H7 (cell line): ENCODE data around the gene NHERF2. TPM values are rescaled to one million over a fixed set of nuclear protein-coding genes. Genes with fewer than 3 reads are reported as not detected.
"Not testable (repeated sequence)": the region's sequence is repeated elsewhere in the genome, so short reads cannot be mapped to it uniquely, and the experiment has no call there.

Experiments used
- DNase-seq: peaks from one replicate; pipeline ENCODE4 v3.0.0; 2012
- H3K27me3 ChIP-seq: 2 replicates; pipeline ENCODE4 v1.6.0; 2011; ENCODE audit warnings: mild to moderate bottlenecking, low read length; ENCODE audit not compliant: control insufficient read depth, insufficient read depth
- H3K36me3 ChIP-seq: replicated peaks from 2 replicates; pipeline ENCODE4 v1.5.1; 2011; ENCODE audit warnings: low read length; ENCODE audit not compliant: control insufficient read depth, insufficient read depth
- H3K4me3 ChIP-seq: 2 replicates; pipeline ENCODE4 v1.5.1; 2011; ENCODE audit warnings: low read depth, mild to moderate bottlenecking, control low read depth, low read length, moderate library complexity; ENCODE audit not compliant: insufficient read depth
- total RNA-seq: library from RNA; depleted of rRNA; stranded (reverse); fragments of >200 nt; shearing (Covaris generic); gene quantifications from 2 replicates; pipeline ENCODE4 v1.2.3, GENCODE V29; 2014

Gene NHERF2
- total RNA-seq, 1 experiment from 2014 or later = 14.0 TPM

DNA sequence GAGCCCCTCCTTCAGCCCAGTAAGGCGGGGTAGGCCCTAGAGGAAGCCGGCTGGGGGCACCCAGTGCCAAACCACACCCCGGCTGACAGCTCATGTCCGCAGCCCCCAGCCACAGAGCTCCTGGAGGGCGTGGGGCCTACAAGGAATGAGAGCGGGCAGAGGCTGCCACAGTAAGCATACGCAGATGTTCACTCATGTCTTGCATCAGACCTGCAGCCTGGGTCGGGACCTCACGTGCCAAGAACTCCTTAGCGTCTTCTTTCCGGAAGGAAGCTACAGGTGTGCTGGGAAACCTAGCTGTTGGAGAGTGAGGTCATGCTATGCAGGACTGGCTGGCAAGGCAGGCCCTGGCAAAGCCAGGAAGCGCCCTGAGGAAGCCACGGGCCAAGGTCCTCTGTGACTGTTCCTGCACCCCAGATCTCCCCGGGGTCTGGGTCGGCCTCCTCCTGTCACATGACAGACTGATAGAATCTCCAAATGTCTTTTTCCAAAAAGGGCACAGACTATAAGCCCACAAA is 18.6 kb upstream of the NHERF2 start:
- DNase-seq = no peak

DNA sequence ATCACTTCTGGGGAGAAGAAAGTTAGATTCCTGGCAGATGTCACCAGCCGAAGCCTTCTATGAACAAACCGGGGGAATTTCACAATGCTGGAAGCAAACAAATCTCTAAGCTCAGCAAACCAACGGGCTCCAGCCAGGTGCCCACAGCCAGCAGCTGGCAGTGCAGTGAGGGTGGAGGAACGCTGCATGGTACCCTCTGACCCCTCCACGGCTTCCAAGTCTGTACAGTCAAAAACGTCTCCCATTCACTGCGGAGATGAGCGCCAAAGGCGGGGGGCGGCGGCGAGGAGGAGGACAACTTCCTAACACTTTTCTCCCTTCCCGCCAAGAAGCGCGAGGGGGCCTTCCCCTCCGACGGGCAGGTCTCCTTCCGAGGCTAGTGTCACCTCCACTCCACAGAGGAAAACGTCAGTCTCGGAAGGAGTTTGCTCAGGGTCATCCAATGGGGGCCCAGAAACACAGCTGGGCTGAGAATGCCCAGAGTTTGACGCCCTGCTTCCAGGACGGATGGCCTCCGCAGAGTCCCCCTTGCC is 18.0 kb upstream of the NHERF2 start:
- Histone ChIP-seq H3K4me3 (peak overlapping the region; percentile 76), H3K36me3 (0 out of 2 replicates have a peak, but pooled peaks cover 1% of the 10 kb centered on the region), H3K27me3 (no peaks in the 10 kb centered on the region)
- DNase-seq = peak; percentile 82

More for the DNA sequence above, 18.6 kb upstream of the NHERF2 start:
- H3K36me3 ChIP-seq = peaks cover 4% of the 10 kb centered on the region
- no peak overlapping the region for H3K4me3 ChIP-seq
- no peaks in the 10 kb centered on the region for H3K27me3 ChIP-seq

GRCh38 chr16:2009164-2009711 is 17.5 kb upstream of the NHERF2 start:
- Histone ChIP-seq H3K27me3 (no peaks in the 10 kb centered on the region), H3K4me3 (peak overlapping the region; percentile 76), H3K36me3 (0 out of 2 replicates have a peak, but pooled peaks cover 1% of the 10 kb centered on the region)
- no peak for DNase-seq

- Histone ChIP-seq H3K4me3 (peak within 1 kb of the TSS; percentile 76), H3K36me3 (0 out of 2 replicates have a peak, but pooled peaks cover 1% of the 10 kb centered on the region)
- DNase-seq = peak; percentile 99
Measured at GRCh38 chr16:2009791-2010510, 16.8 kb upstream of the NHERF2 start, which contains the start of gene ZNF598. ZNF598 (minus strand) TSS chr16:2009821.

DNA sequence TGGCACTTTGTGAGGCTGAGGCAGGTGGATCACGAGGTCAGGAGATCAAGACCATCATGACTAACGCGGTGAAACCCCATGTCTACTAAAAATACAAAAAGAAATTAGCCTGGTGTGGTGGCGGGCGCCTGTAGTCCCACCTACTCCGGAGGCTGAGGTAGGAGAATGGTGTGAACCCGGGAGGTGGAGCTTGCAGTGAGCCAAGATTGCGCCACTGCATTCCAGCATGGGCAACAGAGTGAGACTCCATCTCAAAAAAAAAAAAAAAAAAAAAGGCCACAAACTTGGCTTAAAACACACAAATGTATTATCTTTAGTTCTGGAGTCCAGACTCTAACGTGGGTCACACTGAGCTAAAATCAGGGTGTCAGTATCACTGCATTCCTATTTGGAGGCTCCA is 15.0 kb upstream of the NHERF2 start:
- H3K36me3 ChIP-seq, H3K27me3 ChIP-seq, DNase-seq, H3K4me3 ChIP-seq: not testable (repeated sequence)

More at GRCh38 chr16:2009791-2010510, 16.8 kb upstream of the NHERF2 start, which contains the start of gene ZNF598:
- H3K27me3 ChIP-seq = no peaks in the 10 kb centered on the region

DNA sequence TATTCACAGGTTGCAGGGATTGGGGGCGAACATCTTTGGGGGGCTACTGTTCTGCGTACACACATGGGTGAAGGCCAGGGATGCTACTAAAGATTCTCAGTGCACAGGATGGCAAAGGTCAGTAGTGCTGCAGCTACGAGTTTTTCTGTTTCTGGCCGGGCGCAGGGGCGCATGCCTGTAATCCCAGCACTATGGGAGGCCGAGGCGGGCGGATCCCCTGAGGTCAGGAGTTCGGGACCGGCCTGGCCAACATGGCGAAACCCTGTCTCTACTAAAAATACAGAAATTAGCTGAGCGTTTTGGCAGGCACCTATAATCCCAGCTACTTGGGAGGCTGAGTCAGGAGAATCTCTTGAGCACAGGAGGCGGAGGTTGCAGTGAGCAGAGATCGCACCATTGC is 13.2 kb upstream of the NHERF2 start:
- H3K4me3 ChIP-seq = no peak overlapping the region
- peaks cover 1% of the 10 kb centered on the region; the same call in 1 of the 2 replicates for H3K27me3 ChIP-seq
- H3K36me3 ChIP-seq = no peaks in the 10 kb centered on the region
- DNase-seq = no peak

DNA sequence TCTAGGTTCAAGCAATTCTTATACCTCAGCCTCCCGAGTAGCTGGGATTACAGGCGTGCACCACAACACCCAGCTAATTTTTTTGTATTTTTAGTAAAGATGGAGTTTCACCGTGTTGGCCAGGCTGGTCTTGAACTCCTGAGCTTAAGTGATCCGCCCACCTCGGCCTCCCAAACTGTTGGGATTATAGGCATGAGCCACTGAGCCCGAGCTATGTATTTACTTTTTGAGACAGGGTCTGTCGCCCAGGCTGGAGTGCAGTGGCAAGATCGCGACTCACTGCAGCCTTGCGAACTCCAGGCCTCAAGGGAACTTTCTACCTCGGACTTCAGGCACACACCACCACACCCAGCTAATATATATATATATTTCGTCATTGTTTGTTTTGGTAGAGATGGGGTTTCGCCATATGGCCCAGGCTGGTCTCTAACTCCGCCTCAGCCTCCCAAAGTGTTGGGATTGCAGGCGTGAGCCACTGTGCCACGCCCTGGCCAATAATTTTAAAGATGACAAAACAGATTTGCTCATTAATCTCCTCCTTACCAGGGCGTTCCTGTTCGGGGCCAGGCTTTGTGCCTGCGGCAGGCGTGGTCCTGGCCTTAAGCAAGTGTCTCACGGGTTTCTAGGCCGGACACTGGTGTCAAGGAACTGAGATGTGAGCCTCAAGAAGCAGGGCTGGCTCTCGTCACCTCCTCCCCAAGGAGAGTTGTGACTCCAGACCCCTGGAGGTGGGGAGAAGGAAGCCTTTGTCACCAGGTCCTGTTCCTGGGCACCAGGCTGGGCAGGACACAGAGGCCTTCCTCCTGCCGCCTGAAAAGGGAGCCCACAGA is 11.4 kb upstream of the NHERF2 start:
- DNase-seq = no peak
- Histone ChIP-seq H3K36me3 (no peaks in the 10 kb centered on the region), H3K4me3 (no peak overlapping the region), H3K27me3 (peaks cover 17% of the 10 kb centered on the region)

DNA sequence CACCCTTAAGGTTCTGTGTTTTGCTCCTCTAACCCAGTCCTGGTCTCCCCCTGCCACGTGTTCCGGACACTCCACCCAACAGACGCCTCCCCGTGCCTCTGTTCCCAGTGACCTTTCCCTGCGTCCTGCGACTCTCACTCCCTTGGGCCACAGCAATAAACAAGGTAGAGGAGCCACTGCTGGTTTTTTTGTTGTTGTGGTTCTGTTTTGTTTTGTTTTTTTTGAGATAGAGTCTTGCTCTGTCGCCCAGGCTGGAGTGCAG is 10.8 kb upstream of the NHERF2 start:
- Histone ChIP-seq H3K27me3 (peaks cover 23% of the 10 kb centered on the region), H3K36me3 (no peaks in the 10 kb centered on the region), H3K4me3 (no peak overlapping the region)
- DNase-seq = no peak

- Histone ChIP-seq H3K27me3 (peaks cover 26% of the 10 kb centered on the region), H3K4me3 (no peak overlapping the region), H3K36me3 (no peaks in the 10 kb centered on the region)
- DNase-seq = peak; percentile 85
Measured at GRCh38 chr16:2016407-2016922, 10.2 kb upstream of the NHERF2 start.

- no peaks in the 10 kb centered on the region for H3K36me3 ChIP-seq
- H3K4me3 ChIP-seq = peak within 1 kb of the TSS; percentile 48
- peaks cover 32% of the 10 kb centered on the region for H3K27me3 ChIP-seq
- DNase-seq = peak; percentile 92
Measured at GRCh38 chr16:2019518-2019920, 7.2 kb upstream of the NHERF2 start, which contains the start of gene NPW. NPW (plus strand) TSS chr16:2019785.

DNA sequence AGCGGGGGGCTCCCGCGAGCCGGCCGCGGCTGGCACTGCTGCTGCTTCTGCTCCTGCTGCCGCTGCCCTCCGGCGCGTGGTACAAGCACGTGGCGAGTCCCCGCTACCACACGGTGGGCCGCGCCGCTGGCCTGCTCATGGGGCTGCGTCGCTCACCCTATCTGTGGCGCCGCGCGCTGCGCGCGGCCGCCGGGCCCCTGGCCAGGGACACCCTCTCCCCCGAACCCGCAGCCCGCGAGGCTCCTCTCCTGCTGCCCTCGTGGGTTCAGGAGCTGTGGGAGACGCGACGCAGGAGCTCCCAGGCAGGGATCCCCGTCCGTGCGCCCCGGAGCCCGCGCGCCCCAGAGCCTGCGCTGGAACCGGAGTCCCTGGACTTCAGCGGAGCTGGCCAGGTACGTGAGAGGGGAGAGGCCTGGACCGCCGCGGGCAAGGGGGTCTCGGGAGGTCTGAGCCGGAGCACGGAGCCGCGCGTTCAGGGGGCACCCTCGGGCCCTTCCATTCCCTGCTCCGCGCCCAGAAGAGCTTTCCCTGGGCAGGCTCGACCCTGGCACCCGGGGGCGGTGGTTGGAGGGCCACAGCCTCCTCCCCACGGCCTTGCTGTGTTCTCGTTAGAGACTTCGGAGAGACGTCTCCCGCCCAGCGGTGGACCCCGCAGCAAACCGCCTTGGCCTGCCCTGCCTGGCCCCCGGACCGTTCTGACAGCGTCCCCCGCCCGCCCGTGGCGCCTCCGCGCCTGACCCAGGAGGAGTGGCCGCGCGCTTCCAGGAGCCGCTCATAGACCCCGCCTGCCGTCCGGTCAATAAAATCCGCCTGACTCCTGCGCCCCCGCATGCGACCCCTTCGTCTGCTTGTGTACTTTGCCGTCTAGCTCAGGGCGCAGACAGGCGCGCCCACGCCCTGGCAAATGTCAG is 6.5 kb upstream of the NHERF2 start:
- DNase-seq = peak; percentile 86

GRCh38 chr16:2022723-2023091 is 4.0 kb upstream of the NHERF2 start:
- H3K36me3 ChIP-seq = no peaks in the 10 kb centered on the region
- peak; percentile 96 for DNase-seq
- H3K4me3 ChIP-seq = peak overlapping the region; percentile 40
- peaks cover 45% of the 10 kb centered on the region for H3K27me3 ChIP-seq

More for the DNA sequence above, 6.5 kb upstream of the NHERF2 start:
- no peaks in the 10 kb centered on the region for H3K36me3 ChIP-seq
- H3K27me3 ChIP-seq = peaks cover 32% of the 10 kb centered on the region
- H3K4me3 ChIP-seq = peak overlapping the region; percentile 48
